WERI-Rb-1 (cell line): ENCODE measurements around the gene TSEN54.

Source experiments
- DNase-seq: peaks from one replicate; pipeline ENCODE4 v3.0.0-alpha.2; 2020
- H3K27ac ChIP-seq: fragments of 250-450 bp; sonication (Bioruptor Pico); 2 replicates; pipeline ENCODE4 v1.5.1; 2020; ENCODE audit warnings: mild to moderate bottlenecking, moderate library complexity
- H3K27me3 ChIP-seq: fragments of 250-450 bp; sonication (Bioruptor Pico); 2 replicates; pipeline ENCODE4 v1.5.1; 2021; ENCODE audit warnings: mild to moderate bottlenecking, low read depth, moderate library complexity; ENCODE audit not compliant: insufficient read depth, severe bottlenecking
- H3K36me3 ChIP-seq: fragments of 250-450 bp; sonication (Bioruptor Pico); 2 replicates; pipeline ENCODE4 v1.5.1; 2020; ENCODE audit warnings: mild to moderate bottlenecking, moderate library complexity
- H3K4me3 ChIP-seq: 2 replicates; pipeline ENCODE4 v1.5.1; 2011; ENCODE audit warnings: low read depth, mild to moderate bottlenecking, control low read depth, low read length
- H3K9me3 ChIP-seq: fragments of 250-450 bp; sonication (Bioruptor Pico); 2 replicates; pipeline ENCODE4 v1.5.1; 2021; ENCODE audit warnings: mild to moderate bottlenecking, moderate library complexity; ENCODE audit not compliant: severe bottlenecking
- TF ChIP-seq, protein P1 (sequence below): IDR thresholded peaks from 2 replicates; pipeline ENCODE4 v1.5.1; 2011; ENCODE audit warnings: low read depth, mild to moderate bottlenecking, control low read depth, inconsistent platforms, low read length

TSEN54 gene

GRCh38 chr17:75544250-75544649, 27.9 kb downstream of the TSEN54 start:
- Histone ChIP-seq H3K4me3 (no peak overlapping the region), H3K36me3 (peaks cover 77% of the 10 kb centered on the region), H3K9me3 (no peaks in the 10 kb centered on the region), H3K27ac (peak overlapping the region; percentile 17; the same call in 1 of the 2 replicates), H3K27me3 (no peaks in the 10 kb centered on the region)
- TF ChIP-seq, protein P1, sequence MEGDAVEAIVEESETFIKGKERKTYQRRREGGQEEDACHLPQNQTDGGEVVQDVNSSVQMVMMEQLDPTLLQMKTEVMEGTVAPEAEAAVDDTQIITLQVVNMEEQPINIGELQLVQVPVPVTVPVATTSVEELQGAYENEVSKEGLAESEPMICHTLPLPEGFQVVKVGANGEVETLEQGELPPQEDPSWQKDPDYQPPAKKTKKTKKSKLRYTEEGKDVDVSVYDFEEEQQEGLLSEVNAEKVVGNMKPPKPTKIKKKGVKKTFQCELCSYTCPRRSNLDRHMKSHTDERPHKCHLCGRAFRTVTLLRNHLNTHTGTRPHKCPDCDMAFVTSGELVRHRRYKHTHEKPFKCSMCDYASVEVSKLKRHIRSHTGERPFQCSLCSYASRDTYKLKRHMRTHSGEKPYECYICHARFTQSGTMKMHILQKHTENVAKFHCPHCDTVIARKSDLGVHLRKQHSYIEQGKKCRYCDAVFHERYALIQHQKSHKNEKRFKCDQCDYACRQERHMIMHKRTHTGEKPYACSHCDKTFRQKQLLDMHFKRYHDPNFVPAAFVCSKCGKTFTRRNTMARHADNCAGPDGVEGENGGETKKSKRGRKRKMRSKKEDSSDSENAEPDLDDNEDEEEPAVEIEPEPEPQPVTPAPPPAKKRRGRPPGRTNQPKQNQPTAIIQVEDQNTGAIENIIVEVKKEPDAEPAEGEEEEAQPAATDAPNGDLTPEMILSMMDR = no peak
- no peak for DNase-seq

DNA sequence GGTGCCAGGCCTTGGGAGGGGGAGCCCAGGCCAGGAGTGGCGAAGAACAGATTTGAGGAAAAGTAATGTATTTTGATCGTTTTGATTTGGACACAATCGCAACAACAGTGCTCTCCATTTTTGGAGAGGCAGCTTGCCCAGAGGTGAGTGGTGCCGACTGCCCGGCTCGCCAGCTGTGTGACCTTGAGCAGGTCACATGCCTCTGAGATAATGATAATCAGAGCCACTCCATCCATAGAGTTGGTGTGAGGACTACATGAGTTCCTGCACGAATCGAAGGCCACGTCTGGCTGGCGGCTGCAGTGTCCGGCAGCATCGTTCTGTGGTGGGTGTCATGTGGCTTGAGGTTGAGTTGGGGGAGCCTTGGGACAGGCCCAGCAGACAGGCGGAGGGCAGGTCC, 29.9 kb downstream of the TSEN54 start:
- Histone ChIP-seq H3K9me3 (no peaks in the 10 kb centered on the region), H3K36me3 (peaks cover 75% of the 10 kb centered on the region)
- TF ChIP-seq, protein P1 = no peak

DNA sequence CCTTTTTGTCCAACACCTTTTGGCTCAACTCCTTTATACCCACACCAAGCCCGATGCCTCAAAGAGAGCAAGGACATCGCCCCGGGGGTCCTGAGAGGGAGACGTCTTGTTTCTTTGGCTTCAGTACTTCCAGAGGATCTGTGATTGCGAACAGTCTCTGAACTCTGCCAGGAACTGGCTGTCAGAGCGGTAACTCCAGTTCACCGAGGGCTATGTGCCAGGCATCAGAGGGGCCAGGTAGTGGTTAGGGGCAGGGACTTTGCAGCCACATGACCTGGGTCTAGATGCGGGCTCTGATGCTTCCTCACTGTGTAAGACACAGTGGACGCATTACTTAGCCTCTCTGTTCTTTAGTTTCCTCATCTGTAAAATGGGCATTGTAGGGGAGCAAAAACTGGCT, 30.8 kb downstream of the TSEN54 start:
- DNase-seq = no peak
- H3K27me3 ChIP-seq = no peaks in the 10 kb centered on the region
- no peak overlapping the region for H3K27ac ChIP-seq
- peaks cover 84% of the 10 kb centered on the region for H3K36me3 ChIP-seq
- TF ChIP-seq, protein P1 = no peak
- no peak overlapping the region for H3K4me3 ChIP-seq
- no peaks in the 10 kb centered on the region for H3K9me3 ChIP-seq

More for the DNA sequence above, 29.9 kb downstream of the TSEN54 start:
- no peak for DNase-seq
- no peak overlapping the region for H3K4me3 ChIP-seq
- H3K27ac ChIP-seq = no peak overlapping the region
- H3K27me3 ChIP-seq = no peaks in the 10 kb centered on the region

GRCh38 chr17:75548813-75549212, 32.5 kb downstream of the TSEN54 start:
- Histone ChIP-seq H3K27ac (no peak overlapping the region), H3K36me3 (peaks cover 91% of the 10 kb centered on the region), H3K4me3 (no peak overlapping the region), H3K9me3 (no peaks in the 10 kb centered on the region), H3K27me3 (no peaks in the 10 kb centered on the region)
- peak; percentile 12 for DNase-seq
- TF ChIP-seq, protein P1 = no peak

DNA sequence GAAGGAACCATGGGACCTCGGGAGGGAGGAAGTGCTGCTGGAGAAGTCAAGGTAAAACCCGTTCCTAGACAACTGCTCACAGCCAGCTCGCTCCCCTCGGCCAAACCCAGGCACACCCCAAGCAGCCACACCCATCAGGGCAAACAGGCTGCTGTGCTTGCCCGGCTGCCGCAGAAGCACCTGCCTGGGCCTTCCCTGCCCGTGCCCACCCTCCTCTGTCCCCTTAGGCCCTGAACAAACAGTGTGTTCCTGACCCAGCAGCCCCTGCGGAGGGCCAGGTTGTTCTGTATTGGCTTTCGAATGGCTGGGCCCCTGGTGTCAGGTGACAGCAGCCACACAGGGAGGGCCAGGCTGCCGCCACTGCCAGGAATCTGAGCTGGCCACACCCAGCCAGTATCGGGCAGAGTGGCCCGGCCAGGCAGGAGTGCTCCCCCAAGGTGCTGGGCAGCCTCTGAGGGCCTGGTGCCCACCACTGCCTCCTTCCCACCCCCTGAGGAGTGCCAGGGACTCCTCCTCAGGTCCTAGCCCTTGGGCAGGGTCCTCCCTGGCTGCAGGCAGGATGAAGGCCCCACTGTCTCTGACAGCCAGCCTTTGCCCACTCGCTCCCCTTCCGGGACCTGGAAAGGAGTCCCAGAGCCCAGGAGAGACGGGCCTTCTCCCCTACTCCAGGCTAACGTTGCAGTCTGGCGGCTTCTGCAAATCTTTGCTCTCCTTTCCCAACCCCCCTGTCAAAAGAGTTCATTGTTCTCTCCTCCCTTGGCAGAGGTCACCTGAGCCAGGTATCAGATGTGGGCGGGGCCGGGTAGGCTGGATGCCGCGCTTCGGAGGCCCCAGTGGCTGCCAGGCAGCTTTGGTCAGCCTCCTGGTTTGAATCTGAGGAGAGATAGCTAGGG, 33.2 kb downstream of the TSEN54 start:
- DNase-seq = peak; percentile 9
- no peak overlapping the region for H3K27ac ChIP-seq
- H3K4me3 ChIP-seq = no peak overlapping the region
- TF ChIP-seq, protein P1 = no peak
- no peaks in the 10 kb centered on the region for H3K9me3 ChIP-seq
- H3K36me3 ChIP-seq = peaks cover 91% of the 10 kb centered on the region
- H3K27me3 ChIP-seq = no peaks in the 10 kb centered on the region

GRCh38 chr17:75550139-75550465, 33.8 kb downstream of the TSEN54 start:
- Histone ChIP-seq H3K9me3 (no peaks in the 10 kb centered on the region), H3K4me3 (no peak overlapping the region), H3K27me3 (no peaks in the 10 kb centered on the region), H3K27ac (no peak overlapping the region), H3K36me3 (peaks cover 89% of the 10 kb centered on the region)
- no peak for DNase-seq
- TF ChIP-seq, protein P1 = no peak
